Measurements from ENCODE around the gene CCNQ. TPM values are rescaled to one million over a fixed set of nuclear protein-coding genes. Genes with fewer than 3 reads are reported as not detected.

Gene CCNQ
- total RNA-seq, 1 donor from 2014 or later = 15.2 TPM

DNA sequence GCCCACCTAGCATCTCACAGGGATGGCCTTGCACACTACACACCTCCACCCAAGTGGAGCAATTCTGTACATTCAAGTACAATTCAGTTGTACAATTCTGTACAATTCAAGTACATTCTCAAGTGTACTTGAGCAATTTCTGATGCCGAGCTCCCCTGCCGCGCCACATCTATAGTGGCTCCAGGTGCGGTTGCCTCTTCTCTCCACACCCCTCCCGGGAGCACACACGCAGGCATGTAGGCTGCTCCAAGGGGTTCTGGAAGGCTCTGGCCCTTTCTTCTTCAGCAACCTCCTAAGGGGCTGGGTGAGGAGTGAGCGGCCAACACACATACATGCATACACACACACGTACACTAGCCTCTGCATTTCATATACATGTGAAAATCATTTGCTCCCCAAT is 29.2 kb upstream of the CCNQ start:
- no peak overlapping the region for H3K4me3 Mint-ChIP-seq
- no peaks in the 10 kb centered on the region for H3K36me3 Mint-ChIP-seq
- H3F3A ChIP-seq (ENCODE audit: low read depth) = no peaks in the 10 kb centered on the region
- DNase-seq (ENCODE audit: low spot score) = no peak
- peaks cover 32% of the 10 kb centered on the region for H3K9me3 Mint-ChIP-seq
- H3K4me1 ChIP-seq = no peaks in the 10 kb centered on the region
- no peak overlapping the region for H3K9ac ChIP-seq
- H3K27ac Mint-ChIP-seq = no peak overlapping the region
- no peaks in the 10 kb centered on the region for H3K27me3 ChIP-seq
- no peaks in the 10 kb centered on the region for H3K79me2 ChIP-seq (ENCODE audit: low read depth)
- no peak overlapping the region for H3K4me3 ChIP-seq
- peaks cover 8% of the 10 kb centered on the region for H3K27me3 Mint-ChIP-seq (ENCODE audit: insufficient read depth, low read depth)
- H3K36me3 ChIP-seq = no peaks in the 10 kb centered on the region
- H4K20me1 ChIP-seq (ENCODE audit: low read depth) = no peaks in the 10 kb centered on the region
- no peak overlapping the region for H2AFZ ChIP-seq (replicated peaks)
- TF ChIP-seq EZH2phosphoT487 (IDR thresholded peaks at IDR 0.05) = no peak
- TF ChIP-seq, protein P1, sequence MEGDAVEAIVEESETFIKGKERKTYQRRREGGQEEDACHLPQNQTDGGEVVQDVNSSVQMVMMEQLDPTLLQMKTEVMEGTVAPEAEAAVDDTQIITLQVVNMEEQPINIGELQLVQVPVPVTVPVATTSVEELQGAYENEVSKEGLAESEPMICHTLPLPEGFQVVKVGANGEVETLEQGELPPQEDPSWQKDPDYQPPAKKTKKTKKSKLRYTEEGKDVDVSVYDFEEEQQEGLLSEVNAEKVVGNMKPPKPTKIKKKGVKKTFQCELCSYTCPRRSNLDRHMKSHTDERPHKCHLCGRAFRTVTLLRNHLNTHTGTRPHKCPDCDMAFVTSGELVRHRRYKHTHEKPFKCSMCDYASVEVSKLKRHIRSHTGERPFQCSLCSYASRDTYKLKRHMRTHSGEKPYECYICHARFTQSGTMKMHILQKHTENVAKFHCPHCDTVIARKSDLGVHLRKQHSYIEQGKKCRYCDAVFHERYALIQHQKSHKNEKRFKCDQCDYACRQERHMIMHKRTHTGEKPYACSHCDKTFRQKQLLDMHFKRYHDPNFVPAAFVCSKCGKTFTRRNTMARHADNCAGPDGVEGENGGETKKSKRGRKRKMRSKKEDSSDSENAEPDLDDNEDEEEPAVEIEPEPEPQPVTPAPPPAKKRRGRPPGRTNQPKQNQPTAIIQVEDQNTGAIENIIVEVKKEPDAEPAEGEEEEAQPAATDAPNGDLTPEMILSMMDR (IDR thresholded peaks at IDR 0.05) = no peak
- TF ChIP-seq EZH2 (IDR thresholded peaks at IDR 0.05) = no peak
- H3K27ac ChIP-seq = no peak overlapping the region
- no peaks in the 10 kb centered on the region for H3K4me1 Mint-ChIP-seq
- no peak overlapping the region for H3K4me2 ChIP-seq
- H3K9me3 ChIP-seq (ENCODE audit: low read depth) = no peaks in the 10 kb centered on the region

DNA sequence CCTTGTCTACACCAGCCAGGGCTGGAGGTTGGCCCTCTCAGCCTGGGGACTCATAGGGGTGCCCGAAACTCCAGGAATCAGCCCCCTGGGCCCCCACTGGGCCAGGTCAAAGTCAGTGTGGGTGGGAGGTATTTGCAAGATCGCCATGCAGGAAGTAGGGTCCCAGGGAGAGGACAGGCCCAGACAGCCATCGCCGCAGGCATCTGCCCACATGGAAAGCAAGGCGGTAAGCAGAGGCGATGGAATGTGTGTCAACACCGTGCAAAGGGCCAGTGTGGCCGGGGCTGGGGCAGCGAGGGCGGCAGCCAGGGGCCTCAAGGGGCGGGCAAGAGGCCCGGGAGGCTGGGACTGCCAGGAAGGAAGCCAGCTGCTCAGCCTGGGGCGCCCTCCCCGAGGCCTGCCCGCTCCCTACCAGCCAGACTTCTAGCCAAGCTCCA is 28.8 kb upstream of the CCNQ start:
- Histone ChIP-seq H3K27me3 (no peaks in the 10 kb centered on the region), H3K9me3 (ENCODE audit: low read depth) (no peaks in the 10 kb centered on the region)
- H3K9me3 Mint-ChIP-seq = peaks cover 35% of the 10 kb centered on the region

DNA sequence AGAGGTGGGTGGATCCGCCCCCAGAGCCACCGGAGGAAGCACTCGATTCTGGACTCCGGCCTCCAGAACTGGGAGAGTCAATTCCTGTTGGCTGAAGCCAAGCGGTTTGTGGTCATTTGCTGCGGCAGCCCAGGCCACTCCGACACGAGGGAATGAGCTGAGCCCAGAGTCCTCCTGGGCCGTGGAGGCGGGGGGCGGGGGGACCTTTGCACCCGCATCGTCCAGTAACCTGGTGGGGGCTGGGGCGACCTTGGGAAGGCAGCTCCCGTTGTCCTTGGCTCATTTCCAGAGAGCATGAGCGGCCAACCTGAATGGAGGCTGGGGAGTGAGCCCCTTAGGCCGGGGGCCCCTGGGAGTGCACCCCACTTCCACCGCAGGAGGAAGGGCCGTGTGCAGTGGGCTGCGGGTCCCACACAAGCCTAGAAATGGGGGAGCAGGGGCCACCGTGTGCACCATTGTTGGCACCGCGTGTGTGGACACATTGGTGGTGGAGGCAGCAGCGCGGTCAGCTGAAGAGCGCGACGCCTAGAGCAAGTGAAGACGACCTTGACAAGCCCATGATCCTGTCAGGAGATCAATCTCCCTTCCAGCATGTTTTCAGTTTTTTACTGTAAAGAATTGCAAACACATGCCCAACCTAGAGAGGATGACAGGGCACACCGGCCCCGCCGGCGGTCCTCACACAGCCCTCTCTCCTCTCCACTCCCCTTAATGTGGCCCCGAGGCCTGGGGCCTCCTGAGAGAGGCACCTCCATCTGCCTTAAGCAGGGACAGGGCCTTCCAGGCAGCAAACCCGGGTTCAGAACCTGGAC is 28.1 kb upstream of the CCNQ start:
- no peak overlapping the region for H2AFZ ChIP-seq (replicated peaks)
- H3K27me3 ChIP-seq = no peaks in the 10 kb centered on the region
- no peak overlapping the region for H3K4me2 ChIP-seq
- H3K9ac ChIP-seq = no peak overlapping the region
- H3K36me3 ChIP-seq = no peaks in the 10 kb centered on the region
- DNase-seq (ENCODE audit: low spot score) = no peak
- no peaks in the 10 kb centered on the region for H3K4me1 ChIP-seq
- H3K79me2 ChIP-seq (ENCODE audit: low read depth) = no peaks in the 10 kb centered on the region
- Mint-ChIP-seq H3K27me3 (ENCODE audit: insufficient read depth, low read depth) (peaks cover 8% of the 10 kb centered on the region), H3K4me3 (no peak overlapping the region), H3K36me3 (no peaks in the 10 kb centered on the region), H3K4me1 (no peaks in the 10 kb centered on the region), H3K9me3 (peaks cover 41% of the 10 kb centered on the region), H3K27ac (no peak overlapping the region)
- no peak overlapping the region for H3K4me3 ChIP-seq
- no peaks in the 10 kb centered on the region for H3K9me3 ChIP-seq (ENCODE audit: low read depth)
- no peak overlapping the region for H3K27ac ChIP-seq
- TF ChIP-seq EZH2 (IDR thresholded peaks at IDR 0.05) (no peak), EZH2phosphoT487 (IDR thresholded peaks at IDR 0.05) (no peak)
- TF ChIP-seq, protein P1 (IDR thresholded peaks at IDR 0.05) = no peak
- H4K20me1 ChIP-seq (ENCODE audit: low read depth) = no peaks in the 10 kb centered on the region
- H3F3A ChIP-seq (ENCODE audit: low read depth) = no peaks in the 10 kb centered on the region

More for the DNA sequence above, 28.8 kb upstream of the CCNQ start:
- Histone ChIP-seq H4K20me1 (ENCODE audit: low read depth) (no peaks in the 10 kb centered on the region), H2AFZ (replicated peaks) (no peak overlapping the region), H3K9ac (no peak overlapping the region), H3K27ac (no peak overlapping the region), H3F3A (ENCODE audit: low read depth) (no peaks in the 10 kb centered on the region), H3K4me2 (no peak overlapping the region), H3K4me1 (no peaks in the 10 kb centered on the region), H3K79me2 (ENCODE audit: low read depth) (no peaks in the 10 kb centered on the region), H3K4me3 (no peak overlapping the region), H3K36me3 (no peaks in the 10 kb centered on the region)
- no peak for DNase-seq (ENCODE audit: low spot score)
- TF ChIP-seq EZH2phosphoT487 (IDR thresholded peaks at IDR 0.05) (no peak), EZH2 (IDR thresholded peaks at IDR 0.05) (no peak)
- TF ChIP-seq, protein P1 (IDR thresholded peaks at IDR 0.05) = no peak
- no peaks in the 10 kb centered on the region for H3K4me1 Mint-ChIP-seq
- H3K36me3 Mint-ChIP-seq = no peaks in the 10 kb centered on the region
- no peak overlapping the region for H3K27ac Mint-ChIP-seq
- H3K4me3 Mint-ChIP-seq = no peak overlapping the region
- H3K27me3 Mint-ChIP-seq (ENCODE audit: insufficient read depth, low read depth) = peaks cover 8% of the 10 kb centered on the region

All from neural progenitor cell (in vitro differentiated cells).